HG02642 (cell line): ENCODE data around the gene CHRM2.

Source experiments
- ATAC-seq: cut with Tn5 transposase; IDR thresholded peaks from one replicate; pipeline ENCODE4 v1.9.1; 2021; ENCODE audit warnings: mild to moderate bottlenecking; ENCODE audit not compliant: unreplicated experiment, poor library complexity

CHRM2 gene

GRCh38 chr7:137015015-137015414 lies 146.6 kb downstream of the CHRM2 start:
- ATAC-seq = no peak

GRCh38 chr7:137017221-137017620 lies 148.8 kb downstream of the CHRM2 start:
- ATAC-seq = no peak

GRCh38 chr7:137018468-137018867 lies 150.0 kb downstream of the CHRM2 start:
- ATAC-seq = no peak

- ATAC-seq = no peak
Observed at GRCh38 chr7:137020351-137020750, 151.9 kb downstream of the CHRM2 start.

GRCh38 chr7:137025469-137026175 lies 157.2 kb downstream of the CHRM2 start:
- no peak for ATAC-seq

GRCh38 chr7:137026176-137026500 lies 157.7 kb downstream of the CHRM2 start:
- ATAC-seq = no peak

GRCh38 chr7:137032436-137032835 lies 164.0 kb downstream of the CHRM2 start:
- ATAC-seq = no peak

- no peak for ATAC-seq
Observed at GRCh38 chr7:137036768-137037167, 168.3 kb downstream of the CHRM2 start.

- no peak for ATAC-seq
Observed at GRCh38 chr7:137038706-137039105, 170.3 kb downstream of the CHRM2 start.

GRCh38 chr7:137040745-137041144 lies 172.3 kb downstream of the CHRM2 start:
- no peak for ATAC-seq

GRCh38 chr7:137045573-137045972 lies 177.1 kb downstream of the CHRM2 start:
- ATAC-seq = no peak

- no peak for ATAC-seq
Observed at GRCh38 chr7:137069249-137069963, 201.0 kb downstream of the CHRM2 start.
